ENCODE measurements around the gene CHST8. TPM values are rescaled to one million over a fixed set of nuclear protein-coding genes. Genes with fewer than 3 reads are reported as not detected.
"Not testable (repeated sequence)": the region's sequence is repeated elsewhere in the genome, so short reads cannot be mapped to it uniquely, and the experiment has no call there.

Gene CHST8
- total RNA-seq, 4 donors from 2014 or later: 0.66 TPM; not detected in 3

GRCh38 chr19:33662391-33663092 is 40.8 kb downstream of the CHST8 start:
- Histone ChIP-seq H3K36me3 (no peaks in the 10 kb centered on the region), H3K4me1 (no peaks in the 10 kb centered on the region), H3K4me3 (no peak overlapping the region), H3K27ac (replicated peaks in 1 of 4) (no peak overlapping the region), H3K27me3 (peaks cover 0 to 43% (median 0%) of the 10 kb centered on the region in 4 donors), H3K9me3 (peaks cover 0 to 7% (median 0%) of the 10 kb centered on the region in 4 donors)
- TF ChIP-seq POLR2A (IDR thresholded peaks at IDR 0.05; ENCODE audit: low read depth): no peak
- no peak for TF ChIP-seq POLR2AphosphoS5 (IDR thresholded peaks at IDR 0.05)
- no peak for TF ChIP-seq EP300 (IDR thresholded peaks at IDR 0.05)
- no peak for TF ChIP-seq CTCF (IDR thresholded peaks at IDR 0.05)
- no peak for DNase-seq (ENCODE audit: extremely low spot score)
- intact Hi-C loops (cut with DNase I): no loop called here
- 70% methylated on average over 11 of the region's 11 CpGs for WGBS

- H3K36me3 ChIP-seq; intact Hi-C loops (cut with DNase I); DNase-seq (ENCODE audit: extremely low spot score); H3K4me3 ChIP-seq; H3K27ac ChIP-seq (replicated peaks in 1 of 4); H3K9me3 ChIP-seq; H3K4me1 ChIP-seq: not testable (repeated sequence)
- peaks cover 0 to 46% (median 0%) of the 10 kb centered on the region in 4 donors for H3K27me3 ChIP-seq
- 85% methylated on average over 6 of the region's 9 CpGs for WGBS
Observed at GRCh38 chr19:33663316-33663715, 41.6 kb downstream of the CHST8 start.

GRCh38 chr19:33664744-33665143 is 43.0 kb downstream of the CHST8 start:
- WGBS: 87% methylated on average over 5 of the region's 5 CpGs
- H3K36me3 ChIP-seq: no peaks in the 10 kb centered on the region
- H3K27me3 ChIP-seq: peaks cover 0 to 42% (median 0%) of the 10 kb centered on the region in 4 donors
- no peak overlapping the region for H3K4me3 ChIP-seq
- no peak overlapping the region for H3K27ac ChIP-seq (replicated peaks in 1 of 4)
- DNase-seq (ENCODE audit: extremely low spot score): no peak
- no peaks in the 10 kb centered on the region for H3K4me1 ChIP-seq
- peaks cover 0 to 7% (median 0%) of the 10 kb centered on the region in 4 donors for H3K9me3 ChIP-seq
- TF ChIP-seq EP300 (IDR thresholded peaks at IDR 0.05): no peak
- no peak for TF ChIP-seq POLR2AphosphoS5 (IDR thresholded peaks at IDR 0.05)
- no peak for TF ChIP-seq POLR2A (IDR thresholded peaks at IDR 0.05; ENCODE audit: low read depth)
- TF ChIP-seq CTCF (IDR thresholded peaks at IDR 0.05): no peak
- intact Hi-C loops (cut with DNase I): no loop called here

- H3K27me3 ChIP-seq: peaks cover 0 to 35% (median 0%) of the 10 kb centered on the region in 4 donors
- no peaks in the 10 kb centered on the region for H3K4me1 ChIP-seq
- no peak overlapping the region for H3K4me3 ChIP-seq
- no peak overlapping the region for H3K27ac ChIP-seq (replicated peaks in 1 of 4)
- no peak for DNase-seq (ENCODE audit: extremely low spot score)
- H3K9me3 ChIP-seq: peaks cover 0 to 7% (median 0%) of the 10 kb centered on the region in 4 donors
- intact Hi-C loops (cut with DNase I): no loop called here
- no peaks in the 10 kb centered on the region for H3K36me3 ChIP-seq
- 74% methylated on average over 17 of the region's 22 CpGs for WGBS
- TF ChIP-seq POLR2AphosphoS5 (IDR thresholded peaks at IDR 0.05) (no peak), CTCF (IDR thresholded peaks at IDR 0.05) (no peak), POLR2A (IDR thresholded peaks at IDR 0.05; ENCODE audit: low read depth) (no peak), EP300 (IDR thresholded peaks at IDR 0.05) (no peak)
Observed at GRCh38 chr19:33665776-33666595, 44.2 kb downstream of the CHST8 start.

- TF ChIP-seq POLR2AphosphoS5 (IDR thresholded peaks at IDR 0.05) (no peak), POLR2A (IDR thresholded peaks at IDR 0.05; ENCODE audit: low read depth) (no peak), CTCF (IDR thresholded peaks at IDR 0.05) (no peak)
- peaks cover 0 to 37% (median 0%) of the 10 kb centered on the region in 4 donors for H3K27me3 ChIP-seq
- no peak for DNase-seq (ENCODE audit: extremely low spot score)
- H3K4me3 ChIP-seq: no peak overlapping the region
- intact Hi-C loops (cut with DNase I): no loop called here
- no peaks in the 10 kb centered on the region for H3K36me3 ChIP-seq
- no peaks in the 10 kb centered on the region for H3K4me1 ChIP-seq
- 71% methylated on average over 15 of the region's 15 CpGs for WGBS
- peaks cover 0 to 7% (median 0%) of the 10 kb centered on the region in 4 donors for H3K9me3 ChIP-seq
- H3K27ac ChIP-seq (replicated peaks in 1 of 4): no peak overlapping the region
Observed at GRCh38 chr19:33667141-33667650, 45.4 kb downstream of the CHST8 start.
